Neuron (in vitro differentiated cells): ENCODE data around the gene IGF2BP2.
"Not testable (repeated sequence)": the region's sequence is repeated elsewhere in the genome, so short reads cannot be mapped to it uniquely, and the experiment has no call there.

ENCODE experiments used
- H2AFZ ChIP-seq: one replicate; pipeline ENCODE4 v1.6.1; 2013; ENCODE audit warnings: low read depth, mild to moderate bottlenecking, inconsistent platforms, low read length, moderate library complexity
- H3K27me3 ChIP-seq: one replicate; pipeline ENCODE4 v1.6.1; 2013; ENCODE audit warnings: low read length; ENCODE audit not compliant: insufficient read depth
- H3K36me3 ChIP-seq: one replicate; pipeline ENCODE4 v1.6.1; 2013; ENCODE audit warnings: low read length; ENCODE audit not compliant: insufficient read depth
- H3K4me1 ChIP-seq: one replicate; pipeline ENCODE4 v1.6.1; 2013; ENCODE audit warnings: low read length; ENCODE audit not compliant: insufficient read depth
- H3K4me3 ChIP-seq: 2 replicates; pipeline ENCODE4 v1.5.1; 2013; ENCODE audit warnings: mild to moderate bottlenecking, low read length, moderate library complexity
- H3K9me3 ChIP-seq: one replicate; pipeline ENCODE4 v1.6.1; 2013; ENCODE audit warnings: low read length

Gene IGF2BP2

GRCh38 chr3:185714085-185714484 lies 110.8 kb downstream of the IGF2BP2 start:
- peaks cover 36% of the 10 kb centered on the region for H3K4me1 ChIP-seq
- no peak overlapping the region for H2AFZ ChIP-seq
- H3K4me3 ChIP-seq, result no peak overlapping the region
- no peaks in the 10 kb centered on the region for H3K27me3 ChIP-seq
- H3K9me3 ChIP-seq, result no peaks in the 10 kb centered on the region
- no peaks in the 10 kb centered on the region for H3K36me3 ChIP-seq

GRCh38 chr3:185713015-185713414 lies 111.8 kb downstream of the IGF2BP2 start:
- no peak overlapping the region for H2AFZ ChIP-seq
- no peaks in the 10 kb centered on the region for H3K9me3 ChIP-seq
- no peak overlapping the region for H3K4me3 ChIP-seq
- H3K36me3 ChIP-seq, result no peaks in the 10 kb centered on the region
- H3K4me1 ChIP-seq, result peaks cover 34% of the 10 kb centered on the region
- H3K27me3 ChIP-seq, result no peaks in the 10 kb centered on the region

GRCh38 chr3:185712337-185712736 lies 112.5 kb downstream of the IGF2BP2 start:
- Histone ChIP-seq H2AFZ (no peak overlapping the region), H3K27me3 (no peaks in the 10 kb centered on the region), H3K4me1 (peaks cover 27% of the 10 kb centered on the region), H3K36me3 (no peaks in the 10 kb centered on the region), H3K4me3 (no peak overlapping the region), H3K9me3 (no peaks in the 10 kb centered on the region)

- Histone ChIP-seq H3K36me3 (no peaks in the 10 kb centered on the region), H3K4me3 (no peak overlapping the region), H3K4me1 (peaks cover 19% of the 10 kb centered on the region), H3K9me3 (no peaks in the 10 kb centered on the region), H3K27me3 (no peaks in the 10 kb centered on the region), H2AFZ (no peak overlapping the region)
Observed at GRCh38 chr3:185711255-185711870, 113.5 kb downstream of the IGF2BP2 start.

GRCh38 chr3:185709251-185709955 lies 115.4 kb downstream of the IGF2BP2 start:
- no peaks in the 10 kb centered on the region for H3K36me3 ChIP-seq
- no peak overlapping the region for H3K4me3 ChIP-seq
- no peaks in the 10 kb centered on the region for H3K9me3 ChIP-seq
- peaks cover 4% of the 10 kb centered on the region for H3K4me1 ChIP-seq
- H2AFZ ChIP-seq, result no peak overlapping the region
- no peaks in the 10 kb centered on the region for H3K27me3 ChIP-seq

GRCh38 chr3:185708392-185708791 lies 116.5 kb downstream of the IGF2BP2 start:
- H3K36me3 ChIP-seq, result no peaks in the 10 kb centered on the region
- no peak overlapping the region for H2AFZ ChIP-seq
- H3K4me1 ChIP-seq, result peaks cover 4% of the 10 kb centered on the region
- H3K4me3 ChIP-seq, result no peak overlapping the region
- H3K9me3 ChIP-seq, result no peaks in the 10 kb centered on the region
- no peaks in the 10 kb centered on the region for H3K27me3 ChIP-seq

GRCh38 chr3:185705498-185705897 lies 119.3 kb downstream of the IGF2BP2 start:
- H3K36me3 ChIP-seq, result no peaks in the 10 kb centered on the region
- peaks cover 7% of the 10 kb centered on the region for H3K4me1 ChIP-seq
- H3K9me3 ChIP-seq, result no peaks in the 10 kb centered on the region
- H2AFZ ChIP-seq, result no peak overlapping the region
- no peaks in the 10 kb centered on the region for H3K27me3 ChIP-seq
- H3K4me3 ChIP-seq, result no peak overlapping the region

- Histone ChIP-seq H3K4me3 (no peak overlapping the region), H3K9me3 (no peaks in the 10 kb centered on the region), H3K36me3 (no peaks in the 10 kb centered on the region), H3K4me1 (peaks cover 10% of the 10 kb centered on the region), H3K27me3 (no peaks in the 10 kb centered on the region), H2AFZ (no peak overlapping the region)
Observed at GRCh38 chr3:185702262-185703225, 122.3 kb downstream of the IGF2BP2 start.

GRCh38 chr3:185701611-185702261 lies 123.1 kb downstream of the IGF2BP2 start:
- no peaks in the 10 kb centered on the region for H3K27me3 ChIP-seq
- H3K4me3 ChIP-seq, result no peak overlapping the region
- no peak overlapping the region for H2AFZ ChIP-seq
- H3K4me1 ChIP-seq, result peaks cover 10% of the 10 kb centered on the region
- no peaks in the 10 kb centered on the region for H3K9me3 ChIP-seq
- peaks cover under 1% of the 10 kb centered on the region for H3K36me3 ChIP-seq

- Histone ChIP-seq H2AFZ (no peak overlapping the region), H3K27me3 (no peaks in the 10 kb centered on the region), H3K36me3 (peaks cover 4% of the 10 kb centered on the region), H3K9me3 (no peaks in the 10 kb centered on the region), H3K4me3 (no peak overlapping the region), H3K4me1 (peaks cover 10% of the 10 kb centered on the region)
Observed at GRCh38 chr3:185699927-185700326, 124.9 kb downstream of the IGF2BP2 start.

GRCh38 chr3:185697228-185697627 lies 127.6 kb downstream of the IGF2BP2 start:
- not testable (repeated sequence) for H2AFZ ChIP-seq, H3K4me3 ChIP-seq, H3K27me3 ChIP-seq, H3K9me3 ChIP-seq, H3K4me1 ChIP-seq
- peaks cover 11% of the 10 kb centered on the region for H3K36me3 ChIP-seq

GRCh38 chr3:185696039-185696438 lies 128.8 kb downstream of the IGF2BP2 start:
- Histone ChIP-seq H3K36me3 (peaks cover 20% of the 10 kb centered on the region), H3K4me3 (no peak overlapping the region), H3K27me3 (no peaks in the 10 kb centered on the region), H2AFZ (no peak overlapping the region), H3K4me1 (peaks cover 5% of the 10 kb centered on the region), H3K9me3 (no peaks in the 10 kb centered on the region)
